H9 (cell line): ENCODE results near the gene SUCLG1. TPM values are rescaled to one million over a fixed set of nuclear protein-coding genes. Genes with fewer than 3 reads are reported as not detected.

Experiments
- DNase-seq: peaks from one replicate; pipeline ENCODE4 v3.0.0-alpha.2; 2017
- H2AFZ ChIP-seq: one replicate; pipeline ENCODE4 v1.6.1; 2013; ENCODE audit warnings: mild to moderate bottlenecking, low read length, control low read depth, moderate library complexity
- H2AK5ac ChIP-seq: 2 replicates; pipeline ENCODE4 v1.6.1; 2013; ENCODE audit warnings: low read length, control low read depth, mixed read lengths; ENCODE audit not compliant: insufficient read length
- H2BK120ac ChIP-seq: one replicate; pipeline ENCODE4 v1.6.1; 2013; ENCODE audit warnings: low read depth, mild to moderate bottlenecking, low read length, control low read depth, inconsistent platforms; ENCODE audit not compliant: poor library complexity, severe bottlenecking
- H2BK12ac ChIP-seq: 2 replicates; pipeline ENCODE4 v1.6.1; 2013; ENCODE audit warnings: low read length, control low read depth, mixed read lengths, low read depth; ENCODE audit not compliant: insufficient read length
- H2BK15ac ChIP-seq: 2 replicates; pipeline ENCODE4 v1.6.1; 2013; ENCODE audit warnings: low read depth, low read length, control low read depth
- H2BK20ac ChIP-seq: one replicate; pipeline ENCODE4 v1.6.1; 2013; ENCODE audit warnings: low read depth, mild to moderate bottlenecking, low read length, control low read depth, inconsistent platforms; ENCODE audit not compliant: poor library complexity, severe bottlenecking
- H2BK5ac ChIP-seq: 2 replicates; pipeline ENCODE4 v1.6.1; 2013; ENCODE audit warnings: low read length, control low read depth, mixed read lengths; ENCODE audit not compliant: insufficient read length
- H3K14ac ChIP-seq: 2 replicates; pipeline ENCODE4 v1.6.1; 2013; ENCODE audit warnings: low read length, control low read depth; ENCODE audit not compliant: insufficient read depth
- H3K18ac ChIP-seq: 2 replicates; pipeline ENCODE4 v1.6.1; 2013; ENCODE audit warnings: low read depth, mild to moderate bottlenecking, mixed read lengths, low read length, control low read depth; ENCODE audit not compliant: insufficient read length
- H3K23ac ChIP-seq: 2 replicates; pipeline ENCODE4 v1.6.1; 2013; ENCODE audit warnings: low read length, control low read depth, mixed read lengths, low read depth; ENCODE audit not compliant: insufficient read length
- H3K23me2 ChIP-seq: 2 replicates; pipeline ENCODE4 v1.6.1; 2013; ENCODE audit warnings: low read depth, mild to moderate bottlenecking, mixed read lengths, low read length, control low read depth; ENCODE audit not compliant: insufficient read length, poor library complexity, severe bottlenecking
- H3K27ac ChIP-seq: 2 replicates; pipeline ENCODE4 v1.5.1; 2013; ENCODE audit warnings: low read length, control low read depth, mixed read lengths, low read depth; ENCODE audit not compliant: insufficient read length
- H3K27me3 ChIP-seq: 2 replicates; pipeline ENCODE4 v1.6.1; 2013; ENCODE audit warnings: low read length, control low read depth, inconsistent platforms; ENCODE audit not compliant: insufficient read depth
- H3K4ac ChIP-seq: 2 replicates; pipeline ENCODE4 v1.6.1; 2013; ENCODE audit warnings: low read depth, mild to moderate bottlenecking, control low read depth, inconsistent platforms, low read length, moderate library complexity
- H3K4me1 ChIP-seq: 2 replicates; pipeline ENCODE4 v1.6.1; 2013; ENCODE audit warnings: low read length, control low read depth, inconsistent platforms; ENCODE audit not compliant: insufficient read depth
- H3K4me2 ChIP-seq: 2 replicates; pipeline ENCODE4 v1.6.1; 2013; ENCODE audit warnings: low read length, control low read depth, mixed read lengths; ENCODE audit not compliant: insufficient read length, insufficient read depth
- H3K56ac ChIP-seq: 2 replicates; pipeline ENCODE4 v1.6.1; 2013; ENCODE audit warnings: low read depth, mild to moderate bottlenecking, mixed read lengths, low read length, control low read depth; ENCODE audit not compliant: insufficient read length
- H3K79me1 ChIP-seq: 2 replicates; pipeline ENCODE4 v1.6.1; 2013; ENCODE audit warnings: low read depth, mild to moderate bottlenecking, moderate library complexity, low read length, control low read depth, inconsistent platforms; ENCODE audit not compliant: insufficient read depth, poor library complexity, severe bottlenecking
- H3K79me2 ChIP-seq: 2 replicates; pipeline ENCODE4 v1.6.1; 2013; ENCODE audit warnings: low read length, control low read depth, inconsistent platforms; ENCODE audit not compliant: insufficient read depth
- H3K9ac ChIP-seq: 2 replicates; pipeline ENCODE4 v1.6.1; 2013; ENCODE audit warnings: low read length, control low read depth, mixed read lengths; ENCODE audit not compliant: insufficient read length; ENCODE audit errors: extremely low read depth
- H3K9me3 ChIP-seq: one replicate; pipeline ENCODE4 v1.6.1; 2013; ENCODE audit warnings: low read depth, low read length, inconsistent platforms; ENCODE audit not compliant: control insufficient read depth
- H3T11ph ChIP-seq: one replicate; pipeline ENCODE4 v1.6.1; 2013; ENCODE audit warnings: mild to moderate bottlenecking, low read length, control low read depth, inconsistent platforms
- H4K20me1 ChIP-seq: one replicate; pipeline ENCODE4 v1.6.1; 2013; ENCODE audit not compliant: control insufficient read depth, insufficient read length, insufficient read depth
- H4K5ac ChIP-seq: 2 replicates; pipeline ENCODE4 v1.6.1; 2013; ENCODE audit warnings: low read depth, mild to moderate bottlenecking, mixed read lengths, low read length, control low read depth; ENCODE audit not compliant: insufficient read length
- H4K8ac ChIP-seq: replicated peaks from 2 replicates; pipeline ENCODE4 v1.6.1; 2013; ENCODE audit warnings: low read length, control low read depth, mixed read lengths, low read depth; ENCODE audit not compliant: insufficient read length
- H4K91ac ChIP-seq: 2 replicates; pipeline ENCODE4 v1.6.1; 2013; ENCODE audit warnings: low read depth, mild to moderate bottlenecking, moderate library complexity, mixed read lengths, low read length, control low read depth; ENCODE audit not compliant: insufficient read length
- H3K27ac Mint-ChIP-seq, 3 experiments: 2 replicates in 2 of 3; 3 replicates in 1 of 3; pipeline ENCODE4 v1.8.0; 2020 to 2021; ENCODE audit warnings: mixed read lengths in 3 of 3, mild to moderate bottlenecking in 1 of 3, moderate library complexity in 1 of 3
- H3K27me3 Mint-ChIP-seq: 2 replicates; pipeline ENCODE4 v1.8.0; 2021; ENCODE audit warnings: low read depth, mild to moderate bottlenecking, moderate library complexity, mixed read lengths
- H3K36me3 Mint-ChIP-seq, 3 experiments: 2 replicates in 2 of 3; 3 replicates in 1 of 3; pipeline ENCODE4 v1.8.0; 2020 to 2021; ENCODE audit warnings: low read depth in 3 of 3, mixed read lengths in 3 of 3; ENCODE audit not compliant: insufficient read depth in 1 of 3
- H3K4me1 Mint-ChIP-seq, 2 experiments: 2 replicates each; pipeline ENCODE4 v1.8.0; 2020; ENCODE audit warnings: mixed read lengths in 2 of 2
- H3K4me3 Mint-ChIP-seq, 2 experiments: 2 replicates in 1 of 2; 3 replicates in 1 of 2; pipeline ENCODE4 v1.8.0; 2020 to 2021; ENCODE audit warnings: mild to moderate bottlenecking in 2 of 2, mixed read lengths in 2 of 2, moderate library complexity in 1 of 2
- H3K9me3 Mint-ChIP-seq, 2 experiments: 2 replicates in 1 of 2; 3 replicates in 1 of 2; pipeline ENCODE4 v1.8.0; 2020; ENCODE audit warnings: mild to moderate bottlenecking in 2 of 2, mixed read lengths in 2 of 2, moderate library complexity in 1 of 2
- CTCF ChIP-seq: fragments of 200-600 bp; sonication (generic); conservative IDR thresholded peaks from 3 replicates; pipeline ENCODE4 v1.8.0; 2021; ENCODE audit warnings: antibody characterized with exemption, mild to moderate bottlenecking
- WGBS: extraction: QIAGEN DNeasy Blood & Tissue Kit; methylation state at CpG from one replicate; pipeline ENCODE4 v1.1.7; 2013; ENCODE audit warnings: missing lambda C conversion rate, low lambda C conversion rate, mixed read lengths; ENCODE audit not compliant: insufficient read length; ENCODE audit errors: extremely low coverage; 5-methylcytosine and 5-hydroxymethylcytosine counted together
- total RNA-seq: library from RNA; stranded (reverse); gene quantifications from 2 replicates; pipeline ENCODE4 v1.2.1, GENCODE V29; 2021

The SUCLG1 gene
- total RNA-seq, 1 experiment from 2014 or later = 40.0 TPM

- TF ChIP-seq CTCF = no peak
- H3K56ac ChIP-seq = no peak overlapping the region
- no peak overlapping the region for H4K8ac ChIP-seq
- no CpG with 5 or more reads among the region's 3 CpGs for WGBS
- Mint-ChIP-seq H3K4me1 (no peaks in the 10 kb centered on the region), H3K27ac (no peak overlapping the region), H3K9me3 (no peaks in the 10 kb centered on the region; a peak in 1 of 5 replicates), H3K27me3 (no peaks in the 10 kb centered on the region), H3K4me3 (no peak overlapping the region), H3K36me3 (no peaks in the 10 kb centered on the region)
- no peak overlapping the region for H2BK120ac ChIP-seq
- no peak overlapping the region for H3K18ac ChIP-seq
- H4K5ac ChIP-seq = no peak overlapping the region
- no peak overlapping the region for H2BK20ac ChIP-seq
- H3K9ac ChIP-seq = no peak overlapping the region
- no peak for DNase-seq
- no peak overlapping the region for H3K4me2 ChIP-seq
- no peaks in the 10 kb centered on the region for H4K20me1 ChIP-seq
- H2BK5ac ChIP-seq = no peak overlapping the region
- H3T11ph ChIP-seq = no peak overlapping the region
- H3K27me3 ChIP-seq = no peaks in the 10 kb centered on the region
- no peak overlapping the region for H3K27ac ChIP-seq
- no peak overlapping the region for H3K23ac ChIP-seq
- no peaks in the 10 kb centered on the region for H3K4me1 ChIP-seq
- H3K23me2 ChIP-seq = no peaks in the 10 kb centered on the region
- no peak overlapping the region for H3K4ac ChIP-seq
- H3K14ac ChIP-seq = no peak overlapping the region
- no peak overlapping the region for H4K91ac ChIP-seq
- no peak overlapping the region for H2BK12ac ChIP-seq
- H2AFZ ChIP-seq = no peak overlapping the region
- no peaks in the 10 kb centered on the region for H3K9me3 ChIP-seq
- no peak overlapping the region for H2BK15ac ChIP-seq
- no peaks in the 10 kb centered on the region for H3K79me1 ChIP-seq
- H3K79me2 ChIP-seq = no peaks in the 10 kb centered on the region
- no peak overlapping the region for H2AK5ac ChIP-seq
These were observed 84.1 kb downstream of the SUCLG1 start for GRCh38 chr2:84375020-84375419.
